ENCODE data around the gene USE1.

USE1 gene

DNA sequence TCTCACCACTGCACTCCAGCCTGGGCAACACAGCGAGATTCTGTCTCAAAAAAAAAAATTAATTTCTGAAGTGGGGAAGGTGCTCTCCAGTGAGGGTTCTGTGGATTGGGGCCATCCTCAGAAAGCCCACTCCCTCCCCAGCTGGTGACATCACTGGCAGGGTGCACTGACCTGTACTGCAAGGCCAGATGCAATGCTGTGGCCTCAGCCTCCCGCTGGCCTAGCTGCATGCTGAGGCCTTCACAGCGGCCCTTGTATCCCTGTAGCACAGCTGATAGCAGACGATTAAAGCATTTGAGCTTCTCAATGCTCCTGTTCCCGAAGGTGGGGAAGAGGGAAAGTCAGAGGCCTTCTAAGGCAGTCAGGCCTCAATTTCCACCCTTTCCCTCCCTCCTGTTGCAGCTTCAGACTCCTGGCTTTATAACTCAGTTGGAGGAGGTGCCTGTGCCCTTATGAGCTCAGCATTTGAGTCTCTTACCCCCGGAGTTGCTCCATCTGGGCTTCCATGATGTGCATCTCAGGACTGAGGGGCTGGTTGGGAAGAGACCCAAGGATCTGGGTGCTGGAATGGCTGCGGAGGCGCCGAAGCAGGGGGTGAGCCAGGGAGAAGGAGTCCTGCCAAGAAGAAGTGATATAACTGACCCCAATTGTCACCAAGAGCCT is 44.1 kb downstream of the USE1 start:
- no peak for DNase-seq (ENCODE audit: low spot score)

- DNase-seq (ENCODE audit: low spot score): peak; percentile 16
Observed at GRCh38 chr19:17259934-17260333, 44.8 kb downstream of the USE1 start.

DNA sequence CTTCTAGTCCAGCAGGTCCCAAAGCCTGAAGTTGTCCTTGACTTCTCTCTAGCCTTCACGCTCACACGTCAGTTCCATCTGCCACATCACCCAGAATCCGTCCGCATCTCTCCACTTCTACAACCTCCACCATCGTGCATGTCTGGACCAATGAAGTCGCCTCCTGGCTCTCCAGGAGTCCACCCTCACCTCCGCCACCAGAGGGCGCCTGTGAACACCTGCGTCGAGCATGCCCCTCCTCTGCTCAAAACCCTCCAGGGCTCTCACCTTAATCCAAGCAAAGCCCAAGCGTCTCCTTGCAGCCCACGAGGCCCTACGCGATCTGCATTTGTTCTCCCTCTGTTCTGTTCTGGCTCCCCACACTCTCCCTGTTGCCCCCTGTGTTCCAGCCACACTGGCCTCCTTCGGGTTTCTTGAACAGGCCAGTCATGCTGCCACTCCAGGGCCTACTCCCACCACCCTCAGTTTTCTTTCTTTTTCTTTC is 45.7 kb downstream of the USE1 start:
- DNase-seq (ENCODE audit: low spot score): peak; percentile 92

DNA sequence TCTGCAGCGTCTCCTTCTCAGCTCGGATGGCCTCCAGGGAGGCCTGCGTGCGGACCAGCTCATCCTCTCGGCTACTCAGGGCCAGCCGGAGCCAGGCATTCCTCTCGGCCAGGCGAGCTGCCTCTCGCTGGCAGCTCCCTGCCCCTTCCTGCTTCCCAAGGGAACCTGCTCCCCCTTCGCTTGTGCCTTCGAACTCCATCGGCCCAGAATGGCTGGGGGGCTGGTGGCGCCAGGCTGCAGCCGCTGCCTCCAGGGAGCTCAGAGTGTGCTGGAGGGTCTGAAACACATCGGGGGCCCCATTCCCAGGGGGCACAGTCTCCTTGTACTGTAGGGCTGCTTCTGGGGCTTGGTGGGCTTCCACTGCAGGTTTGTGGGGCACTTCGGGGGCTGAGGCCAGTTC is 47.4 kb downstream of the USE1 start:
- peak; percentile 14 for DNase-seq (ENCODE audit: low spot score)

GRCh38 chr19:17263712-17264640 is 48.8 kb downstream of the USE1 start:
- no peak for DNase-seq (ENCODE audit: low spot score)

DNA sequence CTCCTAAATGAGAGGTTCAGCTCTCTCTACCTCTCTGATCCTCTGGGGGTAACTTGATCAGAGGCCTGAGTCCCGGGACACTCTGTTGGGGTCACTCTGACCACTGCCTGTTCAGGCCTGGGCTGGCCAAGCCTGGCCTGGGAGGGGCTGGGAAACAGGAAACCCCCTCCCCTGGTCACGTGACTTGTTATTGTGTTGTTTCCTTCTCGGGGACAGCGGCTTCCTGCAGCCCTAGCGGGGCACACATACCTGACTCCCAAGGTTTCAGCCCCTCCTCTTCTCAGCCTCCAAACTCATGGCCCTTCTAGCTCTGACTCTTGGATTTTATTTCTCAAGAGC is 49.5 kb downstream of the USE1 start, which contains the start of gene USHBP1:
TSS of gene USHBP1 (minus strand) at position 105 of the 339 bp plus-strand sequence. CDS start 446 bp downstream, outside the sequence.
- no peak for DNase-seq (ENCODE audit: low spot score)

DNA sequence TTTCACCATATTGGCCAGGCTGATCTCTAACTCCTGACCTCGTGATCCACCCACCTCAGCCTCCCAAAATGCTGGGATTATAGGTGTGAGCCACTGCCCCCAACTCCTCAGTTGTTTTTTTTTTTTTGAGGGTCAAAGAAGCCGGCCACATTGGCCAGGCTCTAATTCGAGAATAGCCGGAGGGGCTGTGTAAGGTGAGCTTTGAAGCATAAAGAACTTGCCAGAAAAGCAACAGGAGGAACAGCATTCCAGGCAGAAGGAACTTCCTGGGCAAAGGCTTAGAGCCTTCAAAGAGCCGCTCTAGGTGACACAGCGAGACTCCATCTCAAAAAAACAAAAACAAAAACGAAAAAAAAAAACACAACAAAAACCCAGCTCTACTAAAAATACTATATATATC is 50.9 kb downstream of the USE1 start:
- no peak for DNase-seq (ENCODE audit: low spot score)

- DNase-seq (ENCODE audit: low spot score): no peak
Observed at GRCh38 chr19:17266589-17266974, 51.4 kb downstream of the USE1 start.

- DNase-seq (ENCODE audit: low spot score): peak; percentile 97
Observed at GRCh38 chr19:17266975-17267788, 52.0 kb downstream of the USE1 start, which contains the start of gene BABAM1. Gene BABAM1, plus strand, starts transcription at chr19:17267443. Its CDS starts 1,364 bp downstream, at chr19:17268807.

DNA sequence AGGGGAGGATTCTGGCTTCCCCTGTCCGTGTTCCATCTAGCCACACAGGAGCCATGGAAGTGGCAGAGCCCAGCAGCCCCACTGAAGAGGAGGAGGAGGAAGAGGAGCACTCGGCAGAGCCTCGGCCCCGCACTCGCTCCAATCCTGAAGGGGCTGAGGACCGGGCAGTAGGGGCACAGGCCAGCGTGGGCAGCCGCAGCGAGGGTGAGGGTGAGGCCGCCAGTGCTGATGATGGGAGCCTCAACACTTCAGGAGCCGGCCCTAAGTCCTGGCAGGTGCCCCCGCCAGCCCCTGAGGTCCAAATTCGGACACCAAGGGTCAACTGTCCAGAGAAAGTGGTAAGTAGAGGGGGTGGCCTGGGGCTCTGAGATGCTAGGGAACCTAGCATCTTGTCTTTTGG is 53.6 kb downstream of the USE1 start:
- no peak for DNase-seq (ENCODE audit: low spot score)

Measured in D341Med (cell line).